ENCODE results near the gene CPNE8. TPM values are rescaled to one million over a fixed set of nuclear protein-coding genes. Genes with fewer than 3 reads are reported as not detected.

Gene CPNE8
- total RNA-seq, 2 experiments from 2014 or later: not detected

DNA sequence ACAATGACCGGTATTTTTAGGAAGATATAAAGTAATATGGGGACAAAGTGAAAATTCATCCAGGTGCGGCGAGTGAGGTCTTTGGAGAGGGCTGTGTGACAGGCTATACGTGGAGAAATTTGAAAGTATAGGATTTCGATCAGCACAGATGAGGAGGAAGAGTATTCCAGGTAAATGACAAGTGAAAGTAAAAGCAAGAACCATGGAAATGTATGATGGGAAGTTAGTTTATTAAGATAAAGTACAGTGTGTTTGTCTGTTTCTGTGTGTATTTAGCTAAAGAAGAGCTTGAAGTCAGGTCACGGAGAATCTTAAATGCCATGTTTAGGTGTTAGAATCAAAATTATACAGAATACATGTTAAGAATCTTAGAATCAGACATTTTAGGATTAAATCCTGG lies 239.0 kb downstream of the CPNE8 start:
- BruUV-seq (replicated peaks): no TSS peak
- Histone ChIP-seq H3K79me2 (ENCODE audit: insufficient read depth, low read depth, low read length) (no peaks in the 10 kb centered on the region), H3K9me3 (ENCODE audit: low read length) (no peaks in the 10 kb centered on the region), H4K20me1 (ENCODE audit: insufficient read depth, low read length) (no peaks in the 10 kb centered on the region), H3K36me3 (ENCODE audit: insufficient read depth, low read length) (no peaks in the 10 kb centered on the region), H3K27ac (ENCODE audit: low read depth, low read length, poor library complexity, severe bottlenecking) (no peak overlapping the region), H2AFZ (ENCODE audit: low read length) (no peak overlapping the region), H3K4me3 (ENCODE audit: low read depth, low read length, poor library complexity, severe bottlenecking) (no peak overlapping the region), H3K9me2 (ENCODE audit: insufficient read depth, low read length) (no peaks in the 10 kb centered on the region), H3K4me1 (ENCODE audit: insufficient read depth, low read length, poor library complexity, severe bottlenecking) (no peaks in the 10 kb centered on the region), H3K4me2 (ENCODE audit: low read length) (no peak overlapping the region)
- intact Hi-C loops (cut with micrococcal nuclease; ENCODE audit: unreplicated experiment): no loop called here
- POLR2A ChIA-PET: no interaction called here
- no peak for DNase-seq (ENCODE audit: low spot score)
- TF ChIP-seq EZH2phosphoT487 (IDR thresholded peaks at IDR 0.05; ENCODE audit: borderline replicate concordance, low read depth, low read length): no peak
- TF ChIP-seq, protein P1, sequence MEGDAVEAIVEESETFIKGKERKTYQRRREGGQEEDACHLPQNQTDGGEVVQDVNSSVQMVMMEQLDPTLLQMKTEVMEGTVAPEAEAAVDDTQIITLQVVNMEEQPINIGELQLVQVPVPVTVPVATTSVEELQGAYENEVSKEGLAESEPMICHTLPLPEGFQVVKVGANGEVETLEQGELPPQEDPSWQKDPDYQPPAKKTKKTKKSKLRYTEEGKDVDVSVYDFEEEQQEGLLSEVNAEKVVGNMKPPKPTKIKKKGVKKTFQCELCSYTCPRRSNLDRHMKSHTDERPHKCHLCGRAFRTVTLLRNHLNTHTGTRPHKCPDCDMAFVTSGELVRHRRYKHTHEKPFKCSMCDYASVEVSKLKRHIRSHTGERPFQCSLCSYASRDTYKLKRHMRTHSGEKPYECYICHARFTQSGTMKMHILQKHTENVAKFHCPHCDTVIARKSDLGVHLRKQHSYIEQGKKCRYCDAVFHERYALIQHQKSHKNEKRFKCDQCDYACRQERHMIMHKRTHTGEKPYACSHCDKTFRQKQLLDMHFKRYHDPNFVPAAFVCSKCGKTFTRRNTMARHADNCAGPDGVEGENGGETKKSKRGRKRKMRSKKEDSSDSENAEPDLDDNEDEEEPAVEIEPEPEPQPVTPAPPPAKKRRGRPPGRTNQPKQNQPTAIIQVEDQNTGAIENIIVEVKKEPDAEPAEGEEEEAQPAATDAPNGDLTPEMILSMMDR (conservative IDR thresholded peaks at IDR 0.05; ENCODE audit: low read length): no peak
- CTCF ChIA-PET (ENCODE audit: unreplicated experiment): no interaction called here

- Histone ChIP-seq H3K4me2 (ENCODE audit: low read length) (no peak overlapping the region), H3K4me1 (ENCODE audit: insufficient read depth, low read length, poor library complexity, severe bottlenecking) (no peaks in the 10 kb centered on the region), H3K79me2 (ENCODE audit: insufficient read depth, low read depth, low read length) (no peaks in the 10 kb centered on the region), H3K4me3 (ENCODE audit: low read depth, low read length, poor library complexity, severe bottlenecking) (no peak overlapping the region), H2AFZ (ENCODE audit: low read length) (no peak overlapping the region), H3K9me3 (ENCODE audit: low read length) (no peaks in the 10 kb centered on the region), H3K9me2 (ENCODE audit: insufficient read depth, low read length) (no peaks in the 10 kb centered on the region), H3K27ac (ENCODE audit: low read depth, low read length, poor library complexity, severe bottlenecking) (no peak overlapping the region), H4K20me1 (ENCODE audit: insufficient read depth, low read length) (no peaks in the 10 kb centered on the region), H3K36me3 (ENCODE audit: insufficient read depth, low read length) (no peaks in the 10 kb centered on the region)
- CTCF ChIA-PET (ENCODE audit: unreplicated experiment): no interaction called here
- intact Hi-C loops (cut with micrococcal nuclease; ENCODE audit: unreplicated experiment): no loop called here
- POLR2A ChIA-PET: interaction anchor here (1.0 kb wide), 1 partner anchor 15 kb away, joined by 7 read pairs; no protein-coding TSS in a partner anchor
- DNase-seq (ENCODE audit: low spot score): peak; percentile 3
- TF ChIP-seq, protein P1 (conservative IDR thresholded peaks at IDR 0.05; ENCODE audit: low read length): peak; percentile 72
- TF ChIP-seq EZH2phosphoT487 (IDR thresholded peaks at IDR 0.05; ENCODE audit: borderline replicate concordance, low read depth, low read length): no peak
- no TSS peak for BruUV-seq (replicated peaks)
Observed at GRCh38 chr12:38664661-38665269, 240.6 kb downstream of the CPNE8 start.

DNA sequence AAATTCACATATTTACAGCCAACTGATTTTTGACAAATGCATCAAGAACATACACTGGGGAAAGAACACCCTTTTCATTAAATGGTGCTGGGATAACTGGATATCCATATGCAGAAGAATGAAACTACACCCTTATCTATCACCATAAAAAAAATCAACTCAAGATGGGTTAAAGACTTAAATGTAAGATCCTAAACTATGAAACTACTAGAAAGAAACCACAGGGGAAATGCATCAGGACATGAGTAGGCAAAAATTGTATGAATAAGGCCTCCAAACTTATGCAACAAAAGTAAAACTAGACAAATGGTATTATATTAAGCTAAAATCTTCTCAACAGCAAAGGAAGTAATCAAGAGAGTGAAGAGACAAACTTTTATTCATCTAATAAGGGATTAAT lies 242.6 kb downstream of the CPNE8 start:
- Histone ChIP-seq H3K9me2 (ENCODE audit: insufficient read depth, low read length) (no peaks in the 10 kb centered on the region), H3K36me3 (ENCODE audit: insufficient read depth, low read length) (no peaks in the 10 kb centered on the region), H3K79me2 (ENCODE audit: insufficient read depth, low read depth, low read length) (no peaks in the 10 kb centered on the region), H3K4me1 (ENCODE audit: insufficient read depth, low read length, poor library complexity, severe bottlenecking) (no peaks in the 10 kb centered on the region), H4K20me1 (ENCODE audit: insufficient read depth, low read length) (no peaks in the 10 kb centered on the region), H3K4me2 (ENCODE audit: low read length) (no peak overlapping the region), H3K9me3 (ENCODE audit: low read length) (no peaks in the 10 kb centered on the region), H3K4me3 (ENCODE audit: low read depth, low read length, poor library complexity, severe bottlenecking) (no peak overlapping the region), H3K27ac (ENCODE audit: low read depth, low read length, poor library complexity, severe bottlenecking) (no peak overlapping the region), H2AFZ (ENCODE audit: low read length) (no peak overlapping the region)
- no TSS peak for BruUV-seq (replicated peaks)
- no peak for DNase-seq (ENCODE audit: low spot score)
- TF ChIP-seq EZH2phosphoT487 (IDR thresholded peaks at IDR 0.05; ENCODE audit: borderline replicate concordance, low read depth, low read length): no peak
- TF ChIP-seq, protein P1 (conservative IDR thresholded peaks at IDR 0.05; ENCODE audit: low read length): no peak
- ChIA-PET POLR2A (interaction anchor here (0.9 kb wide), 1 partner anchor 60 kb away, joined by 3 read pairs; no protein-coding TSS in a partner anchor), CTCF (ENCODE audit: unreplicated experiment) (no interaction called here)
- intact Hi-C loops (cut with micrococcal nuclease; ENCODE audit: unreplicated experiment): no loop called here

Measured in OCI-LY7 (cell line).